CD14-positive monocyte (primary cell): ENCODE measurements around the gene OR1S2. TPM values are rescaled to one million over a fixed set of nuclear protein-coding genes. Genes with fewer than 3 reads are reported as not detected.

Experiments
- DNase-seq, 3 donors: peaks; one replicate each; pipeline ENCODE4 v3.0.0-alpha.2; 2011 to 2022
- H2AFZ ChIP-seq: 2 replicates; pipeline ENCODE4 v1.6.0; 2012; ENCODE audit warnings: mild to moderate bottlenecking, low read depth, low read length, inconsistent platforms; ENCODE audit not compliant: insufficient read depth, poor library complexity, severe bottlenecking
- H3K27ac ChIP-seq, 2 donors: 1 replicate in 1 of 2; 2 replicates in 1 of 2; pipeline ENCODE4 v1.5.1; 2012 to 2013; ENCODE audit warnings: low read length in 2 of 2, control low read depth in 1 of 2, inconsistent platforms in 1 of 2, low read depth in 1 of 2, mild to moderate bottlenecking in 1 of 2
- H3K27me3 ChIP-seq, 2 donors: one replicate each; pipeline versions ENCODE4 v1.6.0 to v1.6.1; 2011 to 2013; ENCODE audit warnings: low read length in 2 of 2; ENCODE audit not compliant: control insufficient read depth in 2 of 2, insufficient read depth in 2 of 2
- H3K36me3 ChIP-seq, 2 donors: replicated peaks in 1 of 2; 1 replicate in 1 of 2; 2 replicates in 1 of 2; pipeline versions ENCODE4 v1.5.1 to v1.6.1; 2012 to 2013; ENCODE audit warnings: low read length in 2 of 2, control low read depth in 1 of 2, inconsistent platforms in 1 of 2, mild to moderate bottlenecking in 1 of 2; ENCODE audit not compliant: insufficient read depth in 2 of 2, control insufficient read depth in 1 of 2
- H3K4me1 ChIP-seq, 2 donors: 1 replicate in 1 of 2; 2 replicates in 1 of 2; pipeline versions ENCODE4 v1.5.1 to v1.6.1; 2012 to 2013; ENCODE audit warnings: low read length in 2 of 2, control low read depth in 1 of 2, inconsistent platforms in 1 of 2, mild to moderate bottlenecking in 1 of 2, moderate library complexity in 1 of 2; ENCODE audit not compliant: insufficient read depth in 2 of 2, control insufficient read depth in 1 of 2
- H3K4me2 ChIP-seq: replicated peaks from 2 replicates; pipeline ENCODE3; 2012; ENCODE audit warnings: low read length, moderate library complexity, mild to moderate bottlenecking; ENCODE audit not compliant: poor library complexity, severe bottlenecking; ENCODE audit errors: extremely low read depth
- H3K4me3 ChIP-seq, 3 experiments: fragments of 200-600 bp in 1 of 3; sonication (generic) in 1 of 3; replicated peaks in 1 of 3; 1 replicate in 2 of 3; 2 replicates in 1 of 3; pipeline ENCODE4 v1.5.1; 2011 to 2013; ENCODE audit warnings: low read length in 3 of 3, mild to moderate bottlenecking in 3 of 3, control low read depth in 2 of 3, low read depth in 2 of 3, inconsistent platforms in 1 of 3, moderate library complexity in 1 of 3
- H3K79me2 ChIP-seq: 2 replicates; pipeline ENCODE4 v1.6.0; 2012; ENCODE audit warnings: mild to moderate bottlenecking, control low read depth, inconsistent platforms, low read length, moderate library complexity; ENCODE audit not compliant: insufficient read depth
- H3K9ac ChIP-seq: 2 replicates; pipeline ENCODE4 v1.6.0; 2017; ENCODE audit warnings: low read length, mild to moderate bottlenecking; ENCODE audit not compliant: insufficient read depth, poor library complexity, severe bottlenecking
- H3K9me3 ChIP-seq, 2 donors: replicated peaks in 1 of 2; 1 replicate in 1 of 2; 2 replicates in 1 of 2; pipeline versions ENCODE4 v1.5.1 to v1.6.1; 2012 to 2013; ENCODE audit warnings: low read length in 2 of 2, control low read depth in 1 of 2; ENCODE audit not compliant: control insufficient read depth in 1 of 2, insufficient read depth in 1 of 2
- H4K20me1 ChIP-seq: 2 replicates; pipeline ENCODE4 v1.6.0; 2012; ENCODE audit warnings: mild to moderate bottlenecking, low read length, control low read depth, moderate library complexity; ENCODE audit not compliant: insufficient read depth
- H3K27ac Mint-ChIP-seq, 7 donors: one replicate each; pipeline ENCODE4 v1.8.0; 2020; ENCODE audit warnings: mild to moderate bottlenecking in 7 of 7, mixed read lengths in 7 of 7, moderate library complexity in 6 of 7, inconsistent platforms in 2 of 7
- H3K27me3 Mint-ChIP-seq, 3 donors: one replicate each; pipeline ENCODE4 v1.8.0; 2021 to 2022; ENCODE audit warnings: low read depth in 3 of 3, mild to moderate bottlenecking in 3 of 3, mixed read lengths in 3 of 3, moderate library complexity in 3 of 3, inconsistent platforms in 1 of 3
- H3K36me3 Mint-ChIP-seq, 2 donors: one replicate each; pipeline ENCODE4 v1.8.0; 2020; ENCODE audit warnings: mixed read lengths in 2 of 2, inconsistent platforms in 1 of 2, mild to moderate bottlenecking in 1 of 2
- H3K4me1 Mint-ChIP-seq: one replicate; pipeline ENCODE4 v1.8.0; 2020; ENCODE audit warnings: mild to moderate bottlenecking, mixed read lengths
- H3K4me3 Mint-ChIP-seq, 2 donors: one replicate each; pipeline ENCODE4 v1.8.0; 2020; ENCODE audit warnings: mild to moderate bottlenecking in 2 of 2, mixed read lengths in 2 of 2, moderate library complexity in 1 of 2
- H3K9me3 Mint-ChIP-seq, 7 donors: one replicate each; pipeline ENCODE4 v1.8.0; 2020 to 2022; ENCODE audit warnings: mixed read lengths in 7 of 7, mild to moderate bottlenecking in 6 of 7, moderate library complexity in 6 of 7, inconsistent platforms in 2 of 7
- CTCF ChIP-seq: fragments of 200-600 bp; IDR thresholded peaks from one replicate; pipeline ENCODE4 v1.8.0; 2022; ENCODE audit warnings: antibody characterized with exemption, mild to moderate bottlenecking
- WGBS: methylation state at CpG from one replicate; pipeline ENCODE4 v1.1.5; 2013; ENCODE audit warnings: missing lambda C conversion rate; ENCODE audit not compliant: insufficient coverage; 5-methylcytosine and 5-hydroxymethylcytosine counted together
- intact Hi-C, 2 donors: fragments of 100-400 bp; cut with micrococcal nuclease; formaldehyde crosslinking; loops; one replicate each; pipeline versions ENCODE4 v1.15.0 to v1.15.1; 2023
- polyA plus RNA-seq, 3 donors: library from polyadenylated mRNA; depleted of rRNA in 1 of 3; unstranded in 2 of 3; stranded (reverse) in 1 of 3; fragments of 300-500 nt in 2 of 3; fragments of >200 nt in 1 of 3; fragmentation: Illumina TruSeq in 2 of 3; gene quantifications; 1 replicate in 2 of 3; 2 replicates in 1 of 3; pipeline ENCODE4 v1.2.3, GENCODE V29; 2012 to 2021

Gene OR1S2
- polyA plus RNA-seq, 3 donors = not detected

DNA sequence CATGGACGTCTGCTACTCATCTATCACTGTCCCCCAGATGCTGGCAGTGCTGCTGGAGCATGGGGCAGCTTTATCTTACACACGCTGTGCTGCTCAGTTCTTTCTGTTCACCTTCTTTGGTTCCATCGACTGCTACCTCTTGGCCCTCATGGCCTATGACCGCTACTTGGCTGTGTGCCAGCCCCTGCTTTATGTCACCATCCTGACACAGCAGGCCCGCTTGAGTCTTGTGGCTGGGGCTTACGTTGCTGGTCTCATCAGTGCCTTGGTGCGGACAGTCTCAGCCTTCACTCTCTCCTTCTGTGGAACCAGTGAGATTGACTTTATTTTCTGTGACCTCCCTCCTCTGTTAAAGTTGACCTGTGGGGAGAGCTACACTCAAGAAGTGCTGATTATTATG, 24.3 kb downstream of the OR1S2 start:
- Histone ChIP-seq H3K9ac (no peak overlapping the region), H3K4me3 (no peak overlapping the region), H3K4me1 (no peaks in the 10 kb centered on the region), H3K4me2 (no peak overlapping the region), H4K20me1 (no peaks in the 10 kb centered on the region), H3K27me3 (no peaks in the 10 kb centered on the region), H3K79me2 (no peaks in the 10 kb centered on the region), H3K36me3 (no peaks in the 10 kb centered on the region), H3K9me3 (no peaks in the 10 kb centered on the region), H2AFZ (no peak overlapping the region), H3K27ac (no peak overlapping the region)
- no peaks in the 10 kb centered on the region for H3K36me3 Mint-ChIP-seq
- DNase-seq = no peak
- peaks cover 0 to 8% (median 2%) of the 10 kb centered on the region in 7 donors for H3K9me3 Mint-ChIP-seq
- peaks cover 0 to 2% (median 1%) of the 10 kb centered on the region in 3 donors for H3K27me3 Mint-ChIP-seq
- 94% methylated on average over 4 of the region's 7 CpGs for WGBS
- no peak overlapping the region for H3K4me3 Mint-ChIP-seq
- no peak for TF ChIP-seq CTCF
- no peak overlapping the region for H3K27ac Mint-ChIP-seq
- intact Hi-C loops = no loop called here
- no peaks in the 10 kb centered on the region for H3K4me1 Mint-ChIP-seq

- H3K4me2 ChIP-seq = no peak overlapping the region
- H3K79me2 ChIP-seq = no peaks in the 10 kb centered on the region
- Mint-ChIP-seq H3K27me3 (peaks cover 0 to 2% (median 0%) of the 10 kb centered on the region in 3 donors), H3K4me3 (no peak overlapping the region), H3K4me1 (no peaks in the 10 kb centered on the region), H3K27ac (no peak overlapping the region), H3K9me3 (peaks cover 0 to 7% (median 2%) of the 10 kb centered on the region in 7 donors), H3K36me3 (no peaks in the 10 kb centered on the region)
- H3K9ac ChIP-seq = no peak overlapping the region
- 87% methylated on average over 4 of the region's 6 CpGs for WGBS
- no peak overlapping the region for H2AFZ ChIP-seq
- DNase-seq = no peak
- intact Hi-C loops = no loop called here
- H3K4me3 ChIP-seq = no peak overlapping the region
- H3K27ac ChIP-seq = no peak overlapping the region
- no peak for TF ChIP-seq CTCF
- no peaks in the 10 kb centered on the region for H3K27me3 ChIP-seq
- H3K9me3 ChIP-seq = no peaks in the 10 kb centered on the region
- H4K20me1 ChIP-seq = no peaks in the 10 kb centered on the region
- H3K4me1 ChIP-seq = no peaks in the 10 kb centered on the region
- H3K36me3 ChIP-seq = no peaks in the 10 kb centered on the region
These were observed 25.5 kb downstream of the OR1S2 start for GRCh38 chr11:58178444-58178843.
